OCI-LY7 (cell line): ENCODE data around the gene FRS2. TPM values are rescaled to one million over a fixed set of nuclear protein-coding genes. Genes with fewer than 3 reads are reported as not detected.

ENCODE experiments used
- BruUV-seq: library from RNA; stranded (reverse); fragments of 400-500 nt; replicated peaks from 2 replicates; lab custom pipeline; 2021; lab: Mats Ljungman, UMichigan
- CTCF ChIA-PET: fragments of 300-600 bp; sonication (Branson Sonifier 250); formaldehyde crosslinking; loops from one replicate; lab custom pipeline; 2022; ENCODE audit warnings: antibody characterized with exemption; ENCODE audit not compliant: unreplicated experiment; lab: Charles Lee
- POLR2A ChIA-PET: fragments of 300-600 bp; sonication (Branson Sonifier 250); formaldehyde crosslinking; loops from one replicate; lab custom pipeline; 2022; ENCODE audit warnings: antibody characterized with exemption; lab: Charles Lee
- DNase-seq: peaks from one replicate; pipeline ENCODE4 v3.0.0-alpha.2; 2015; ENCODE audit warnings: low spot score
- H2AFZ ChIP-seq: fragments of 200-600 bp; sonication (generic), shearing (Covaris generic); 2 replicates; pipeline ENCODE4 v1.6.1; 2014; ENCODE audit warnings: mild to moderate bottlenecking, antibody characterized with exemption, low read length, moderate library complexity
- H3K27ac ChIP-seq: fragments of 200-600 bp; sonication (generic); 2 replicates; pipeline ENCODE4 v1.5.1; 2014; ENCODE audit warnings: mixed run types, low read depth, mild to moderate bottlenecking, moderate library complexity, low read length, inconsistent platforms; ENCODE audit not compliant: poor library complexity, severe bottlenecking
- H3K36me3 ChIP-seq: fragments of 200-600 bp; sonication (generic); 2 replicates; pipeline ENCODE4 v1.6.1; 2014; ENCODE audit warnings: mild to moderate bottlenecking, antibody characterized with exemption, low read length, moderate library complexity, mixed read lengths; ENCODE audit not compliant: insufficient read depth
- H3K4me1 ChIP-seq: fragments of 200-600 bp; sonication (generic); 2 replicates; pipeline ENCODE4 v1.5.1; 2014; ENCODE audit warnings: mild to moderate bottlenecking, low read length; ENCODE audit not compliant: insufficient read depth, poor library complexity, severe bottlenecking
- H3K4me2 ChIP-seq: fragments of 200-600 bp; sonication (generic); 2 replicates; pipeline ENCODE4 v1.6.1; 2014; ENCODE audit warnings: mild to moderate bottlenecking, low read length
- H3K4me3 ChIP-seq: fragments of 200-600 bp; sonication (generic); 2 replicates; pipeline ENCODE4 v1.5.1; 2014; ENCODE audit warnings: mild to moderate bottlenecking, low read depth, low read length; ENCODE audit not compliant: poor library complexity, severe bottlenecking
- H3K79me2 ChIP-seq: fragments of 200-600 bp; sonication (generic); 2 replicates; pipeline ENCODE4 v1.6.1; 2016; ENCODE audit warnings: low read depth, mild to moderate bottlenecking, low read length, moderate library complexity, mixed read lengths; ENCODE audit not compliant: insufficient read depth
- H3K9me2 ChIP-seq: fragments of 200-600 bp; sonication (generic); 2 replicates; pipeline ENCODE4 v1.6.1; 2016; ENCODE audit warnings: mild to moderate bottlenecking, low read length, mixed read lengths; ENCODE audit not compliant: insufficient read depth
- H3K9me3 ChIP-seq: fragments of 200-600 bp; sonication (generic); 2 replicates; pipeline ENCODE4 v1.6.1; 2014; ENCODE audit warnings: mild to moderate bottlenecking, mixed run types, low read length, mixed read lengths
- H4K20me1 ChIP-seq: fragments of 200-600 bp; sonication (generic); 2 replicates; pipeline ENCODE4 v1.6.1; 2014; ENCODE audit warnings: mild to moderate bottlenecking, antibody characterized with exemption, low read length, moderate library complexity, mixed read lengths; ENCODE audit not compliant: insufficient read depth
- CTCF ChIP-seq: fragments of 200-600 bp; sonication (generic); conservative IDR thresholded peaks from 2 replicates; pipeline ENCODE4 v1.5.1; 2014; ENCODE audit warnings: mild to moderate bottlenecking, antibody characterized with exemption, low read length, moderate library complexity, mixed read lengths
- EZH2phosphoT487 ChIP-seq: fragments of 200-600 bp; sonication (generic); IDR thresholded peaks from 2 replicates; pipeline ENCODE4 v1.6.1; 2018; ENCODE audit warnings: low read depth, borderline replicate concordance, mild to moderate bottlenecking, mixed run types, antibody characterized with exemption, low read length, moderate library complexity, mixed read lengths
- intact Hi-C: fragments of 100-400 bp; cut with micrococcal nuclease; formaldehyde crosslinking; loops from one replicate; pipeline ENCODE4 v1.10.0; 2022; ENCODE audit not compliant: unreplicated experiment
- total RNA-seq, 2 experiments: library from RNA; depleted of rRNA in 1 of 2; stranded (reverse); fragments of >200 nt in 1 of 2; shearing (Covaris generic) in 1 of 2; gene quantifications; 2 replicates each; pipeline ENCODE4 v1.2.3, GENCODE V29; 2014 to 2022

FRS2 gene
- total RNA-seq, 2 experiments from 2014 or later: 11.1 to 18.5 TPM

- DNase-seq: no peak
- BruUV-seq: no TSS peak
- Histone ChIP-seq H3K4me1 (no peaks in the 10 kb centered on the region), H3K36me3 (no peaks in the 10 kb centered on the region), H3K9me2 (no peaks in the 10 kb centered on the region), H3K79me2 (peaks cover 49% of the 10 kb centered on the region), H2AFZ (no peak overlapping the region), H3K27ac (no peak overlapping the region), H4K20me1 (peaks cover 6% of the 10 kb centered on the region; the same call in 1 of the 2 replicates), H3K4me3 (no peak overlapping the region), H3K4me2 (no peak overlapping the region), H3K9me3 (0 out of 2 replicates have a peak, but pooled peaks cover 5% of the 10 kb centered on the region)
- intact Hi-C loops: no loop called here
- POLR2A ChIA-PET: no interaction called here
- CTCF ChIA-PET: no interaction called here
- TF ChIP-seq CTCF: no peak
- no peak for TF ChIP-seq EZH2phosphoT487
Observed at GRCh38 chr12:69524755-69525469, 54.7 kb downstream of the FRS2 start.

- TF ChIP-seq CTCF (no peak), EZH2phosphoT487 (no peak)
Observed at GRCh38 chr12:69527506-69528272, 57.5 kb downstream of the FRS2 start.

More at GRCh38 chr12:69527506-69528272, 57.5 kb downstream of the FRS2 start:
- H3K9me3 ChIP-seq: 0 out of 2 replicates have a peak, but pooled peaks cover 3% of the 10 kb centered on the region
- peaks cover 25% of the 10 kb centered on the region for H3K79me2 ChIP-seq
- no peaks in the 10 kb centered on the region for H3K9me2 ChIP-seq
- H3K4me3 ChIP-seq: no peak overlapping the region
- H3K27ac ChIP-seq: no peak overlapping the region
- H3K4me2 ChIP-seq: no peak overlapping the region
- H2AFZ ChIP-seq: no peak overlapping the region
- CTCF ChIA-PET: no interaction called here
- no peak for DNase-seq
- peaks cover 11% of the 10 kb centered on the region; the same call in 1 of the 2 replicates for H3K36me3 ChIP-seq
- H3K4me1 ChIP-seq: no peaks in the 10 kb centered on the region
- intact Hi-C loops: no loop called here
- POLR2A ChIA-PET: no interaction called here
- H4K20me1 ChIP-seq: peaks cover 6% of the 10 kb centered on the region; the same call in 1 of the 2 replicates
- no TSS peak for BruUV-seq
